Measurements from ENCODE around the gene PXMP2. TPM values are rescaled to one million over a fixed set of nuclear protein-coding genes. Genes with fewer than 3 reads are reported as not detected.

The PXMP2 gene
- 50.6 TPM for polyA plus RNA-seq (2012; ENCODE audit: missing spikeins)

- TF ChIP-seq TAF1 (IDR thresholded peaks at IDR 0.05; ENCODE audit: borderline replicate concordance, low read depth, low read length), result peak; percentile 44
- peak; percentile 56 for TF ChIP-seq POLR2AphosphoS5 (IDR thresholded peaks at IDR 0.05; ENCODE audit: low read depth, low read length)
- TF ChIP-seq POLR2A (IDR thresholded peaks at IDR 0.05; ENCODE audit: low read depth, low read length), result peak; percentile 79; the same call in 1 of the 2 replicates
- peak; percentile 57 for FAIRE-seq
- DNase-seq (ENCODE audit: insufficient read length), result peak; percentile 99
Measured at GRCh38 chr12:132687211-132688164, at the start of gene PXMP2, which contains the start of gene POLE. Gene PXMP2 (plus strand): TSS chr12:132687587. CDS start chr12:132687671, 84 bp downstream. Gene POLE (minus strand): TSS chr12:132687342. CDS start chr12:132687315, 27 bp downstream.

- no peak for TF ChIP-seq POLR2A (IDR thresholded peaks at IDR 0.05; ENCODE audit: low read depth, low read length)
- TF ChIP-seq POLR2AphosphoS5 (IDR thresholded peaks at IDR 0.05; ENCODE audit: low read depth, low read length), result no peak
- no peak for TF ChIP-seq TAF1 (IDR thresholded peaks at IDR 0.05; ENCODE audit: borderline replicate concordance, low read depth, low read length)
- DNase-seq (ENCODE audit: insufficient read length) (no peak), FAIRE-seq (no peak)
Measured at GRCh38 chr12:132637811-132638210, 49.6 kb upstream of the PXMP2 start.

- DNase-seq (ENCODE audit: insufficient read length), result no peak
- FAIRE-seq, result no peak
Measured at GRCh38 chr12:132638541-132639408, 48.6 kb upstream of the PXMP2 start.

GRCh38 chr12:132639956-132640520 is 47.3 kb upstream of the PXMP2 start:
- no peak for TF ChIP-seq POLR2A (IDR thresholded peaks at IDR 0.05; ENCODE audit: low read depth, low read length)
- no peak for TF ChIP-seq POLR2AphosphoS5 (IDR thresholded peaks at IDR 0.05; ENCODE audit: low read depth, low read length)
- TF ChIP-seq TAF1 (IDR thresholded peaks at IDR 0.05; ENCODE audit: borderline replicate concordance, low read depth, low read length), result no peak
- FAIRE-seq, result no peak
- DNase-seq (ENCODE audit: insufficient read length), result no peak

More at GRCh38 chr12:132638541-132639408, 48.6 kb upstream of the PXMP2 start:
- TF ChIP-seq POLR2AphosphoS5 (IDR thresholded peaks at IDR 0.05; ENCODE audit: low read depth, low read length) (no peak), TAF1 (IDR thresholded peaks at IDR 0.05; ENCODE audit: borderline replicate concordance, low read depth, low read length) (no peak), POLR2A (IDR thresholded peaks at IDR 0.05; ENCODE audit: low read depth, low read length) (no peak)

- no peak for FAIRE-seq
- TF ChIP-seq TAF1 (IDR thresholded peaks at IDR 0.05; ENCODE audit: borderline replicate concordance, low read depth, low read length) (no peak), POLR2A (IDR thresholded peaks at IDR 0.05; ENCODE audit: low read depth, low read length) (no peak), POLR2AphosphoS5 (IDR thresholded peaks at IDR 0.05; ENCODE audit: low read depth, low read length) (no peak)
- no peak for DNase-seq (ENCODE audit: insufficient read length)
Measured at GRCh38 chr12:132640936-132641335, 46.5 kb upstream of the PXMP2 start.

GRCh38 chr12:132641811-132642650 is 45.4 kb upstream of the PXMP2 start:
- DNase-seq (ENCODE audit: insufficient read length) (no peak), FAIRE-seq (no peak)
- no peak for TF ChIP-seq POLR2AphosphoS5 (IDR thresholded peaks at IDR 0.05; ENCODE audit: low read depth, low read length)
- TF ChIP-seq POLR2A (IDR thresholded peaks at IDR 0.05; ENCODE audit: low read depth, low read length), result no peak
- no peak for TF ChIP-seq TAF1 (IDR thresholded peaks at IDR 0.05; ENCODE audit: borderline replicate concordance, low read depth, low read length)

- TF ChIP-seq POLR2A (IDR thresholded peaks at IDR 0.05; ENCODE audit: low read depth, low read length) (no peak), TAF1 (IDR thresholded peaks at IDR 0.05; ENCODE audit: borderline replicate concordance, low read depth, low read length) (no peak), POLR2AphosphoS5 (IDR thresholded peaks at IDR 0.05; ENCODE audit: low read depth, low read length) (no peak)
- DNase-seq (ENCODE audit: insufficient read length), result no peak
- FAIRE-seq, result no peak
Measured at GRCh38 chr12:132642846-132643835, 44.2 kb upstream of the PXMP2 start.

GRCh38 chr12:132646850-132647249 is 40.5 kb upstream of the PXMP2 start:
- DNase-seq (ENCODE audit: insufficient read length) (no peak), FAIRE-seq (no peak)
- TF ChIP-seq POLR2AphosphoS5 (IDR thresholded peaks at IDR 0.05; ENCODE audit: low read depth, low read length) (no peak), POLR2A (IDR thresholded peaks at IDR 0.05; ENCODE audit: low read depth, low read length) (no peak), TAF1 (IDR thresholded peaks at IDR 0.05; ENCODE audit: borderline replicate concordance, low read depth, low read length) (no peak)

- no peak for DNase-seq (ENCODE audit: insufficient read length)
- no peak for FAIRE-seq
- TF ChIP-seq POLR2A (IDR thresholded peaks at IDR 0.05; ENCODE audit: low read depth, low read length), result no peak
- TF ChIP-seq TAF1 (IDR thresholded peaks at IDR 0.05; ENCODE audit: borderline replicate concordance, low read depth, low read length), result no peak
- TF ChIP-seq POLR2AphosphoS5 (IDR thresholded peaks at IDR 0.05; ENCODE audit: low read depth, low read length), result no peak
Measured at GRCh38 chr12:132647858-132648257, 39.5 kb upstream of the PXMP2 start.

Measured in GM12892 (cell line).